ENCODE results near the gene IFT43.

- TF ChIP-seq EP300 (IDR thresholded peaks at IDR 0.05; ENCODE audit: borderline replicate concordance in 1 of 2, low read depth in 1 of 2, low read length in 1 of 2) = no peak
- no peak for TF ChIP-seq USF2 (IDR thresholded peaks at IDR 0.05; ENCODE audit: borderline replicate concordance, low read depth, low read length)
- TF ChIP-seq MXI1 (IDR thresholded peaks at IDR 0.05; ENCODE audit: low read depth, low read length) = no peak
- TF ChIP-seq, protein P1, sequence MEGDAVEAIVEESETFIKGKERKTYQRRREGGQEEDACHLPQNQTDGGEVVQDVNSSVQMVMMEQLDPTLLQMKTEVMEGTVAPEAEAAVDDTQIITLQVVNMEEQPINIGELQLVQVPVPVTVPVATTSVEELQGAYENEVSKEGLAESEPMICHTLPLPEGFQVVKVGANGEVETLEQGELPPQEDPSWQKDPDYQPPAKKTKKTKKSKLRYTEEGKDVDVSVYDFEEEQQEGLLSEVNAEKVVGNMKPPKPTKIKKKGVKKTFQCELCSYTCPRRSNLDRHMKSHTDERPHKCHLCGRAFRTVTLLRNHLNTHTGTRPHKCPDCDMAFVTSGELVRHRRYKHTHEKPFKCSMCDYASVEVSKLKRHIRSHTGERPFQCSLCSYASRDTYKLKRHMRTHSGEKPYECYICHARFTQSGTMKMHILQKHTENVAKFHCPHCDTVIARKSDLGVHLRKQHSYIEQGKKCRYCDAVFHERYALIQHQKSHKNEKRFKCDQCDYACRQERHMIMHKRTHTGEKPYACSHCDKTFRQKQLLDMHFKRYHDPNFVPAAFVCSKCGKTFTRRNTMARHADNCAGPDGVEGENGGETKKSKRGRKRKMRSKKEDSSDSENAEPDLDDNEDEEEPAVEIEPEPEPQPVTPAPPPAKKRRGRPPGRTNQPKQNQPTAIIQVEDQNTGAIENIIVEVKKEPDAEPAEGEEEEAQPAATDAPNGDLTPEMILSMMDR (IDR thresholded peaks at IDR 0.05) = no peak
- TF ChIP-seq YY1 (IDR thresholded peaks at IDR 0.05; ENCODE audit: low read depth) = no peak
- no peak for TF ChIP-seq NFIC (IDR thresholded peaks at IDR 0.05; ENCODE audit: borderline replicate concordance)
- TF ChIP-seq MAX (IDR thresholded peaks at IDR 0.05; ENCODE audit: low read depth) = no peak
- no peak for TF ChIP-seq JUND (IDR thresholded peaks at IDR 0.05)
- TF ChIP-seq POLR2AphosphoS5 (IDR thresholded peaks at IDR 0.05; ENCODE audit: low read depth, low read length) = no peak
- TF ChIP-seq NRF1 (IDR thresholded peaks at IDR 0.05; ENCODE audit: low read depth, low read length) = no peak
- TF ChIP-seq CHD2 (IDR thresholded peaks at IDR 0.05; ENCODE audit: low read length, partially characterized antibody) = no peak
These were observed 103.4 kb downstream of the IFT43 start for GRCh38 chr14:76088771-76089571.

Data from SK-N-SH (cell line).